Heart left ventricle (tissue), 13 donors: ENCODE results near the gene SERPINB10.

Experiments
- POLR2A ChIP-seq, 2 donors: fragments of 450-650 bp; IDR thresholded peaks; one replicate each; pipeline ENCODE4 v1.6.1; 2017; ENCODE audit warnings: antibody characterized with exemption in 2 of 2, mild to moderate bottlenecking in 2 of 2, moderate library complexity in 2 of 2
- TF ChIP-seq, protein P1 (sequence below), 12 donors: fragments of 200-600 bp; sonication (generic) in 4 of 12; IDR thresholded peaks; one replicate each; pipeline versions ENCODE4 v1.5.0 to v1.8.0; 2018 to 2022; ENCODE audit warnings: antibody characterized with exemption in 12 of 12, mild to moderate bottlenecking in 5 of 12
- donor health status: ischemic (EF 13 %, LVEDD 7.1; RV severe dilation, severe dysfunction).
- donor health status: DM: no; HTN: yes; CAD: no.
- donor health status: DM: no; HTN: no; CAD: no.
- donor health status: ischemic (EF 25% LVEDD 6.9; RV normal size, moderate dysfunction).
- donor health status: ischemic (EF 25% LVEDD 5.7; RV mildly dilated, moderate dysfunction).
- donor health status: ischemic (EF 35%, LVEDD 5.7; RV mildly dilated, moderate dysfunction).
- donor health status: nonischemic (EF 11% LVEDD 7.7; RV severe dilation, severe dysfunction).
- donor health status: DM: yes; HTN: yes; CAD: no.
- donor health status: PGD.
- donor health status: ischemic (EF 29% LVEDD 5.4; RV normal size, mild dysfunction).
- donor health status: nonischemic (EF 23%, LVEDD 6.1; RV moderate dilation, normal function).

DNA sequence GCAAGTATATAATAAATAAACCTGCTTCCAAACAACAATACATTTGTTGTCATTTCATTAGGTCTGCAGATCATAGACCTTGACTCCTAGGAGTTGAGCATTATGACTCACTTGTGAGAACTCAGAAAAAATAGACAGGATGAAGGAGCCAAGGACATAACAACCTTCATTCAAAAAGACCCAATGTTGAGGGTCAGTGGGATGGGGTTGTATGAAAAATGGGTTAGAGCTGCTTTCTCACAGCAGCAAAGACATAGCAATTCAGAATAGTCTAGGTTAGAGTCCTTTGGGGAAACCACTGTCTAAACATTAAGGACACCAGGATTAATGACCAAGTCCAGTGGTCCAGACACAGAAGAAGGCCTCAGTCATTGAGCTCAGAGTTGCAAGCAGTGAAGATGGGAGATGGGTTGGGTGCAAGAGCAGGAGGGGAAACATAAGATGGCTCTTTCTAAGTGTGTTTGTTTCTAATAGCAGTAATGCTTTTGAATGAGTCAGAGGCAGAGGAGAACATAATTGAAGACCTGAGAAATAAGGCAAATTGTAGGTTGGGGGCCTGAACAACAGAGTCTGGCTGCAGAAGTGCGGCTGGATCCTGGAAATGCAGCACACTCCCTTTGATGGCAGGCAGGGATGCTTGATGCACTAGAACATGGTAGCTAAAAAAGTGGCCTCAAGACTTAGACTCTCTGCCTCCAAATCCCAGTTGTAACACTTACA is 3.7 kb upstream of the SERPINB10 start:
- TF ChIP-seq, protein P1, sequence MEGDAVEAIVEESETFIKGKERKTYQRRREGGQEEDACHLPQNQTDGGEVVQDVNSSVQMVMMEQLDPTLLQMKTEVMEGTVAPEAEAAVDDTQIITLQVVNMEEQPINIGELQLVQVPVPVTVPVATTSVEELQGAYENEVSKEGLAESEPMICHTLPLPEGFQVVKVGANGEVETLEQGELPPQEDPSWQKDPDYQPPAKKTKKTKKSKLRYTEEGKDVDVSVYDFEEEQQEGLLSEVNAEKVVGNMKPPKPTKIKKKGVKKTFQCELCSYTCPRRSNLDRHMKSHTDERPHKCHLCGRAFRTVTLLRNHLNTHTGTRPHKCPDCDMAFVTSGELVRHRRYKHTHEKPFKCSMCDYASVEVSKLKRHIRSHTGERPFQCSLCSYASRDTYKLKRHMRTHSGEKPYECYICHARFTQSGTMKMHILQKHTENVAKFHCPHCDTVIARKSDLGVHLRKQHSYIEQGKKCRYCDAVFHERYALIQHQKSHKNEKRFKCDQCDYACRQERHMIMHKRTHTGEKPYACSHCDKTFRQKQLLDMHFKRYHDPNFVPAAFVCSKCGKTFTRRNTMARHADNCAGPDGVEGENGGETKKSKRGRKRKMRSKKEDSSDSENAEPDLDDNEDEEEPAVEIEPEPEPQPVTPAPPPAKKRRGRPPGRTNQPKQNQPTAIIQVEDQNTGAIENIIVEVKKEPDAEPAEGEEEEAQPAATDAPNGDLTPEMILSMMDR (IDR thresholded peaks at IDR 0.05), result no peak
- no peak for TF ChIP-seq POLR2A (IDR thresholded peaks at IDR 0.05)
